ENCODE results near the gene CXXC1. TPM values are rescaled to one million over a fixed set of nuclear protein-coding genes. Genes with fewer than 3 reads are reported as not detected.
"Not testable (repeated sequence)": the region's sequence is repeated elsewhere in the genome, so short reads cannot be mapped to it uniquely, and the experiment has no call there.

The CXXC1 gene
- total and polyA plus RNA-seq, 2 experiments from 2014 or later, result 37.9 to 39.2 TPM

DNA sequence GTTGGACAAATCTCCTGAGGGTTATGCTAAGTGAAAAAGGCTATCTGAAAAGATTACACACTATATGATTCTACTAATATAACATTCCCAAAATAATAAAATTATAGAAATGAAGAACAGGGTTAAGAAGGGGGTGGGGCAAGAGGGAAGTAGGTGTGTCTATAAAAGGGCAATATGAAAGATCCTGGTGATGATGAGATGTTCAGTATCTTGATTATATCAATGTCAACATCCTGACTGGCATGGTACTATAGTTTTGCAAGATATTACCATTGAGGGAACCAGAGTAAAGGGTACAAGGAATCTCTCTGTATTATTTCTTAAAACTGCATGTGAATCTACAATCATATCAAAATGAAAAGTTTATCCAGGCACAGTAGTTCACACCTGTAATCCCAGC is 37.9 kb downstream of the CXXC1 start:
- Histone ChIP-seq H3K9ac (no peak overlapping the region), H3K4me2 (ENCODE audit: unreplicated experiment) (no peak overlapping the region)
- in situ Hi-C loops (cut with MboI), result no loop called here

DNA sequence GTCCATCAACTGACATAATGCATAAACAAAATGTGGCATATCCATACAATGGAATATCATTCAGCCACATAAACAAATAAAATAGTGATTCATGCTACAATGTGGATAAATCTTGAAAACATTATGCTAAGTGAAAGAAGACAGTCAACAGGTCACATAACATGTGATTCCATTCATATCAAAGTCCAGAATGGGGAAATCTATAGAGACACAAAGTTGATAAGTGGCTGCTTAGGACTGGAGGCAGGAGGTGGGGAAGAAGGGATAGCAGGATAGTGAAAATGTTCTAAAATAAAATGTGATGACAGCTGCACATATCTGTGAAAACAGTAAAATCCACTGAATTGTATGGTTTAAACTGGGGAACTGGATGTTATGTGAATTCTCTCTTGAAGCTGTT is 39.9 kb downstream of the CXXC1 start:
- no peaks in the 10 kb centered on the region for H3K9me2 ChIP-seq (ENCODE audit: insufficient read depth)
- no peaks in the 10 kb centered on the region for H3K9me3 ChIP-seq (ENCODE audit: low read depth)
- H3F3A ChIP-seq (ENCODE audit: insufficient read depth), result no peaks in the 10 kb centered on the region
- no peak overlapping the region for H3K4me2 ChIP-seq (ENCODE audit: unreplicated experiment)
- H3K4me3 ChIP-seq, result no peak overlapping the region
- no peak overlapping the region for H3K27ac ChIP-seq
- H4K20me1 ChIP-seq (ENCODE audit: insufficient read depth), result no peaks in the 10 kb centered on the region
- in situ Hi-C loops (cut with MboI), result no loop called here
- no peaks in the 10 kb centered on the region for H3K36me3 ChIP-seq (ENCODE audit: low read depth)
- DNase-seq, result no peak
- TF ChIP-seq EZH2 (IDR thresholded peaks at IDR 0.05; ENCODE audit: insufficient read depth, poor library complexity, severe bottlenecking) (no peak), EZH2phosphoT487 (IDR thresholded peaks at IDR 0.05; ENCODE audit: insufficient read depth, low read depth) (no peak)
- no peak overlapping the region for H3K9ac ChIP-seq
- no peak overlapping the region for H2AFZ ChIP-seq
- H3K4me1 ChIP-seq (ENCODE audit: insufficient read depth), result no peaks in the 10 kb centered on the region
- no peaks in the 10 kb centered on the region for H3K79me2 ChIP-seq (ENCODE audit: insufficient read depth)
- no peaks in the 10 kb centered on the region for H3K27me3 ChIP-seq (replicated peaks; ENCODE audit: insufficient read depth)

More for the DNA sequence above, 37.9 kb downstream of the CXXC1 start:
- no peaks in the 10 kb centered on the region for H3K9me2 ChIP-seq (ENCODE audit: insufficient read depth)
- no peaks in the 10 kb centered on the region for H3K4me1 ChIP-seq (ENCODE audit: insufficient read depth)
- no peaks in the 10 kb centered on the region for H3K79me2 ChIP-seq (ENCODE audit: insufficient read depth)
- H2AFZ ChIP-seq, result no peak overlapping the region
- H4K20me1 ChIP-seq (ENCODE audit: insufficient read depth), result no peaks in the 10 kb centered on the region
- no peak overlapping the region for H3K27ac ChIP-seq
- H3K36me3 ChIP-seq (ENCODE audit: low read depth), result no peaks in the 10 kb centered on the region
- no peak overlapping the region for H3K4me3 ChIP-seq
- H3K9me3 ChIP-seq (ENCODE audit: low read depth), result no peaks in the 10 kb centered on the region
- H3K27me3 ChIP-seq (replicated peaks; ENCODE audit: insufficient read depth), result no peaks in the 10 kb centered on the region
- TF ChIP-seq EZH2 (IDR thresholded peaks at IDR 0.05; ENCODE audit: insufficient read depth, poor library complexity, severe bottlenecking), result no peak
- DNase-seq, result no peak
- H3F3A ChIP-seq (ENCODE audit: insufficient read depth), result no peaks in the 10 kb centered on the region

DNA sequence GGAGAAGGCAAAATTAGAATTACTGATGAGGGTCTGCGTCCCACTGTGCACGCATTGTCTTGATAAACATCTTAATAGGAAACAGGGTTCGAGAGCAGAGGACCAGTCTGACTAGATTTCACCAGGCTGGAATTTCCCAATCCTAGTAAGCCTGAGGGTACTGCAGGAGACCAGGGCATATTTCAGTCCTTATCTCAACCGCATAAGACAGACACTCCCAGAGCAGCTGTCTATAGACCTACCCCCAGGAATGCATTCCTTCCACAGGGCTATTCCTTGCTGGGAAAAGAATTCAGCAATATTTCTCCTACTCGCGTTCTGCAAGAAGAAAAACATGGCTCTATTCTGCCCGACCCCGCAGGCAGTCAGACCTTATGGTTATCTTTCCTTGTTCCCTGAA is 45.7 kb downstream of the CXXC1 start:
- not testable (repeated sequence) for H2AFZ ChIP-seq
- 50 to 52% methylated on average over 8 of the region's 8 CpGs for WGBS, 2 experiments (ENCODE audit: low coverage in 1 of 2, low lambda C conversion rate in 2 of 2, missing lambda C conversion rate in 2 of 2)

GRCh38 chr18:50240080-50240563 is 47.4 kb downstream of the CXXC1 start:
- in situ Hi-C loops (cut with MboI), result no loop called here
- no peaks in the 10 kb centered on the region for H3F3A ChIP-seq (ENCODE audit: insufficient read depth)
- H3K27ac ChIP-seq, result no peak overlapping the region

More for the DNA sequence above, 45.7 kb downstream of the CXXC1 start:
- H3K27me3 ChIP-seq (replicated peaks; ENCODE audit: insufficient read depth); H3K9me2 ChIP-seq (ENCODE audit: insufficient read depth); in situ Hi-C loops (cut with MboI); DNase-seq; H3K36me3 ChIP-seq (ENCODE audit: low read depth); H3K79me2 ChIP-seq (ENCODE audit: insufficient read depth); H3K4me3 ChIP-seq; H3K27ac ChIP-seq; H4K20me1 ChIP-seq (ENCODE audit: insufficient read depth); H3K4me1 ChIP-seq (ENCODE audit: insufficient read depth); H3F3A ChIP-seq (ENCODE audit: insufficient read depth); H3K9ac ChIP-seq; H3K4me2 ChIP-seq (ENCODE audit: unreplicated experiment); H3K9me3 ChIP-seq (ENCODE audit: low read depth): not testable (repeated sequence)

GRCh38 chr18:50232419-50232818 is 55.1 kb downstream of the CXXC1 start:
- H3K27me3 ChIP-seq (replicated peaks; ENCODE audit: insufficient read depth), result no peaks in the 10 kb centered on the region; the same call in 1 of the 2 replicates
- H3K27ac ChIP-seq, result no peak overlapping the region
- no peaks in the 10 kb centered on the region for H3K79me2 ChIP-seq (ENCODE audit: insufficient read depth)
- no peak overlapping the region for H3K4me2 ChIP-seq (ENCODE audit: unreplicated experiment)
- 14 to 16% methylated on average over 2 of the region's 2 CpGs for WGBS, 2 experiments (ENCODE audit: low coverage in 1 of 2, low lambda C conversion rate in 2 of 2, missing lambda C conversion rate in 2 of 2)
- H4K20me1 ChIP-seq (ENCODE audit: insufficient read depth), result no peaks in the 10 kb centered on the region
- no peak for DNase-seq
- no peak overlapping the region for H2AFZ ChIP-seq
- no peaks in the 10 kb centered on the region for H3K36me3 ChIP-seq (ENCODE audit: low read depth)
- H3K9ac ChIP-seq, result no peak overlapping the region
- no peak overlapping the region for H3K4me3 ChIP-seq
- no peaks in the 10 kb centered on the region for H3K9me3 ChIP-seq (ENCODE audit: low read depth)
- H3K9me2 ChIP-seq (ENCODE audit: insufficient read depth), result no peaks in the 10 kb centered on the region
- H3K4me1 ChIP-seq (ENCODE audit: insufficient read depth), result no peaks in the 10 kb centered on the region
- no peaks in the 10 kb centered on the region for H3F3A ChIP-seq (ENCODE audit: insufficient read depth)
- in situ Hi-C loops (cut with MboI), result no loop called here
- no peak for TF ChIP-seq EZH2phosphoT487 (IDR thresholded peaks at IDR 0.05; ENCODE audit: insufficient read depth, low read depth)
- TF ChIP-seq EZH2 (IDR thresholded peaks at IDR 0.05; ENCODE audit: insufficient read depth, poor library complexity, severe bottlenecking), result no peak

More at GRCh38 chr18:50240080-50240563, 47.4 kb downstream of the CXXC1 start:
- H4K20me1 ChIP-seq (ENCODE audit: insufficient read depth), result no peaks in the 10 kb centered on the region
- DNase-seq, result no peak
- H3K4me3 ChIP-seq, result no peak overlapping the region
- TF ChIP-seq EZH2phosphoT487 (IDR thresholded peaks at IDR 0.05; ENCODE audit: insufficient read depth, low read depth) (no peak), EZH2 (IDR thresholded peaks at IDR 0.05; ENCODE audit: insufficient read depth, poor library complexity, severe bottlenecking) (no peak)
- no peak overlapping the region for H3K4me2 ChIP-seq (ENCODE audit: unreplicated experiment)
- H3K9me2 ChIP-seq (ENCODE audit: insufficient read depth), result no peaks in the 10 kb centered on the region
- H3K27me3 ChIP-seq (replicated peaks; ENCODE audit: insufficient read depth), result no peaks in the 10 kb centered on the region
- no peak overlapping the region for H2AFZ ChIP-seq
- 47 to 51% methylated on average over 3 of the region's 3 CpGs for WGBS, 2 experiments (ENCODE audit: low coverage in 1 of 2, low lambda C conversion rate in 2 of 2, missing lambda C conversion rate in 2 of 2)
- H3K9ac ChIP-seq, result no peak overlapping the region
- H3K79me2 ChIP-seq (ENCODE audit: insufficient read depth), result no peaks in the 10 kb centered on the region
- no peaks in the 10 kb centered on the region for H3K9me3 ChIP-seq (ENCODE audit: low read depth)
- H3K4me1 ChIP-seq (ENCODE audit: insufficient read depth), result no peaks in the 10 kb centered on the region
- H3K36me3 ChIP-seq (ENCODE audit: low read depth), result no peaks in the 10 kb centered on the region

Small RNAs within 50 kb of the gene (small RNA-seq; reads per million reads assigned to genes)
- not detected for gene RNA5SP458 (ENCODE audit: low read depth, low replicate concordance)

Other genes with a start within 250 kb of the CXXC1 start
- not detected in 2 replicates for gene MYO5B, start 92.5 kb downstream of the CXXC1 start, total RNA-seq (2014; rRNA removed; shearing (Covaris generic))
- 0.03 and 0.05 TPM in 2 replicates for gene MYO5B, start 92.5 kb downstream of the CXXC1 start, polyA plus RNA-seq (2016; fragmentation: Nextera tagmentation; extraction: Ambion mirVana)
- 0.11 and 0.25 TPM in 2 replicates for gene CFAP53, start 21.2 kb downstream of the CXXC1 start, total RNA-seq (2014; rRNA removed; shearing (Covaris generic))
- gene CFAP53, start 21.2 kb downstream of the CXXC1 start, polyA plus RNA-seq (2016; fragmentation: Nextera tagmentation; extraction: Ambion mirVana), result 0.47 and 0.48 TPM in 2 replicates
- 60.7 and 68.0 TPM in 2 replicates for gene MBD1, start 6.2 kb downstream of the CXXC1 start, total RNA-seq (2014; rRNA removed; shearing (Covaris generic))
- 33.1 and 36.2 TPM in 2 replicates for gene MBD1, start 6.2 kb downstream of the CXXC1 start, polyA plus RNA-seq (2016; fragmentation: Nextera tagmentation; extraction: Ambion mirVana)
- 5.6 and 8.8 TPM in 2 replicates for gene SKA1, start 87.4 kb upstream of the CXXC1 start, total RNA-seq (2014; rRNA removed; shearing (Covaris generic))
- 6.6 and 9.4 TPM in 2 replicates for gene SKA1, start 87.4 kb upstream of the CXXC1 start, polyA plus RNA-seq (2016; fragmentation: Nextera tagmentation; extraction: Ambion mirVana)

Data from GM23248 (cell line).